Tibial nerve (tissue), 4 donors: ENCODE measurements around the gene KLHL13.

ENCODE experiments used
- EP300 ChIP-seq, 2 donors: sonication (generic); formaldehyde crosslinking; IDR thresholded peaks; one replicate each; pipeline ENCODE4 v1.6.1; 2017; ENCODE audit warnings: antibody characterized with exemption in 2 of 2, mild to moderate bottlenecking in 1 of 2
- TF ChIP-seq, protein P1 (sequence below), 5 experiments: fragments of 200-600 bp in 3 of 5; fragments of 450-650 bp in 2 of 5; sonication (generic) in 3 of 5; IDR thresholded peaks; one replicate each; pipeline ENCODE4 v1.5.1; 2016 to 2019; ENCODE audit warnings: antibody characterized with exemption in 5 of 5, mild to moderate bottlenecking in 3 of 5, moderate library complexity in 2 of 5

- TF ChIP-seq, protein P1, sequence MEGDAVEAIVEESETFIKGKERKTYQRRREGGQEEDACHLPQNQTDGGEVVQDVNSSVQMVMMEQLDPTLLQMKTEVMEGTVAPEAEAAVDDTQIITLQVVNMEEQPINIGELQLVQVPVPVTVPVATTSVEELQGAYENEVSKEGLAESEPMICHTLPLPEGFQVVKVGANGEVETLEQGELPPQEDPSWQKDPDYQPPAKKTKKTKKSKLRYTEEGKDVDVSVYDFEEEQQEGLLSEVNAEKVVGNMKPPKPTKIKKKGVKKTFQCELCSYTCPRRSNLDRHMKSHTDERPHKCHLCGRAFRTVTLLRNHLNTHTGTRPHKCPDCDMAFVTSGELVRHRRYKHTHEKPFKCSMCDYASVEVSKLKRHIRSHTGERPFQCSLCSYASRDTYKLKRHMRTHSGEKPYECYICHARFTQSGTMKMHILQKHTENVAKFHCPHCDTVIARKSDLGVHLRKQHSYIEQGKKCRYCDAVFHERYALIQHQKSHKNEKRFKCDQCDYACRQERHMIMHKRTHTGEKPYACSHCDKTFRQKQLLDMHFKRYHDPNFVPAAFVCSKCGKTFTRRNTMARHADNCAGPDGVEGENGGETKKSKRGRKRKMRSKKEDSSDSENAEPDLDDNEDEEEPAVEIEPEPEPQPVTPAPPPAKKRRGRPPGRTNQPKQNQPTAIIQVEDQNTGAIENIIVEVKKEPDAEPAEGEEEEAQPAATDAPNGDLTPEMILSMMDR (IDR thresholded peaks at IDR 0.05), result no peak
- TF ChIP-seq EP300 (IDR thresholded peaks at IDR 0.05), result no peak
These were observed 28.5 kb downstream of the KLHL13 start for GRCh38 chrX:118088084-118088483.
